ENCODE data around the gene ME1.

DNA sequence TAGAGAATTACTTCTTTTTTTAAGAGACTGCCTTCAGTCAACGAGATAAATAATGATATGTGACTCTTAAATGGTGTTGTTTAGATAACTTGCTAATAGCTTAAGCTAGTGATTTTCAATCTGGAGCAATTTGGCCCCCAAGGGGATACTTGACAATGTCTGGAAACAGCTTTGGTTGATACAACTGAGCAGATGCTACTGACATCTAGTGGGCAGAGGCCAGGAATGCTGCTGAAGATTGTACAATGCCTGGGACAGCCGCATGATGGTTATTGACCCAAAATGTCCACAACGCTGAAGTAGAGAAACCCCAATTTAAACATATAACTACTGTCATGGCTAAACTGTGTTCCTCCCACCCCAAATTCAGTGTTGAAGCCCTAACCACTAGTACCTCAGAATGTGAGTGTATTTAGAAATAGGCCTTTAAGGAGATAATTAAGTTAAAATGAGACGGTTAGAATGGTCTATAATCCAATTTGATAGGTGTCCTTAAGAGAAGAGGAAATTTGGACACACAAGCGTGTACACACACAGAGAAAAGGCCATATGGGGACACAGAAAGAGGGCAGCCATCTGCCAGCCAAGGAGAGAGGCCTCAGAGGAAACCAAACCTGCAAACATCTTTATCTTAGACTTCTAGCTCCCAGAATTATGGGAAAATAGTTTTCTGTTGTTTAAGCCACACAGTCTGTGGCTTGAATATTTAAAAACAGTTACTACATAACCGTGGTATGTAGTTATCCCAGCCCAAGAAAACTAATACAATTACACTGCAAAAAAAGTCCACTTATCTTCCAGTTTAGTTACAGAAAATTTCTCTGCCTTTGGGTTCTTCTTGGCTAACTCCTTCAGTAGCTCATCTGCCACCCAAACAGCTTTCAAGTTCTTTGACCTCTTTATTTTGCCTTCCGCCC, 215.5 kb downstream of the ME1 start:
- TF ChIP-seq, protein P1, sequence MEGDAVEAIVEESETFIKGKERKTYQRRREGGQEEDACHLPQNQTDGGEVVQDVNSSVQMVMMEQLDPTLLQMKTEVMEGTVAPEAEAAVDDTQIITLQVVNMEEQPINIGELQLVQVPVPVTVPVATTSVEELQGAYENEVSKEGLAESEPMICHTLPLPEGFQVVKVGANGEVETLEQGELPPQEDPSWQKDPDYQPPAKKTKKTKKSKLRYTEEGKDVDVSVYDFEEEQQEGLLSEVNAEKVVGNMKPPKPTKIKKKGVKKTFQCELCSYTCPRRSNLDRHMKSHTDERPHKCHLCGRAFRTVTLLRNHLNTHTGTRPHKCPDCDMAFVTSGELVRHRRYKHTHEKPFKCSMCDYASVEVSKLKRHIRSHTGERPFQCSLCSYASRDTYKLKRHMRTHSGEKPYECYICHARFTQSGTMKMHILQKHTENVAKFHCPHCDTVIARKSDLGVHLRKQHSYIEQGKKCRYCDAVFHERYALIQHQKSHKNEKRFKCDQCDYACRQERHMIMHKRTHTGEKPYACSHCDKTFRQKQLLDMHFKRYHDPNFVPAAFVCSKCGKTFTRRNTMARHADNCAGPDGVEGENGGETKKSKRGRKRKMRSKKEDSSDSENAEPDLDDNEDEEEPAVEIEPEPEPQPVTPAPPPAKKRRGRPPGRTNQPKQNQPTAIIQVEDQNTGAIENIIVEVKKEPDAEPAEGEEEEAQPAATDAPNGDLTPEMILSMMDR (IDR thresholded peaks at IDR 0.05), result peak; percentile 60 to 83 (median 75)
- TF ChIP-seq EP300 (IDR thresholded peaks at IDR 0.05), result no peak
